ENCODE measurements around the gene COL1A1.

Gene COL1A1

GRCh38 chr17:50199803-50200456 lies 1.5 kb downstream of the COL1A1 start:
- DNase-seq (ENCODE audit: low read depth, low spot score) = no peak

- no peak for DNase-seq (ENCODE audit: low read depth, low spot score)
Observed at GRCh38 chr17:50199211-50199802, 2.1 kb downstream of the COL1A1 start.

- no peak for DNase-seq (ENCODE audit: low read depth, low spot score)
Observed at GRCh38 chr17:50198026-50198669, 3.3 kb downstream of the COL1A1 start.

- no peak for DNase-seq (ENCODE audit: low read depth, low spot score)
Observed at GRCh38 chr17:50196826-50197225, 4.6 kb downstream of the COL1A1 start.

GRCh38 chr17:50196036-50196435 lies 5.4 kb downstream of the COL1A1 start:
- no peak for DNase-seq (ENCODE audit: low read depth, low spot score)

GRCh38 chr17:50194934-50195865 lies 6.2 kb downstream of the COL1A1 start:
- no peak for DNase-seq (ENCODE audit: low read depth, low spot score)

- DNase-seq (ENCODE audit: low read depth, low spot score) = no peak
Observed at GRCh38 chr17:50194140-50194933, 7.1 kb downstream of the COL1A1 start.

GRCh38 chr17:50192618-50193291 lies 8.7 kb downstream of the COL1A1 start:
- DNase-seq (ENCODE audit: low read depth, low spot score) = no peak

- DNase-seq (ENCODE audit: low read depth, low spot score) = no peak
Observed at GRCh38 chr17:50192144-50192617, 9.2 kb downstream of the COL1A1 start.

- DNase-seq (ENCODE audit: low read depth, low spot score) = no peak
Observed at GRCh38 chr17:50191359-50192143, 9.9 kb downstream of the COL1A1 start.

GRCh38 chr17:50190603-50191358 lies 10.7 kb downstream of the COL1A1 start:
- DNase-seq (ENCODE audit: low read depth, low spot score) = no peak

GRCh38 chr17:50190293-50190602 lies 11.2 kb downstream of the COL1A1 start:
- no peak for DNase-seq (ENCODE audit: low read depth, low spot score)

- no peak for DNase-seq (ENCODE audit: low read depth, low spot score)
Observed at GRCh38 chr17:50189550-50190292, 11.7 kb downstream of the COL1A1 start.

- no peak for DNase-seq (ENCODE audit: low read depth, low spot score)
Observed at GRCh38 chr17:50188921-50189549, 12.4 kb downstream of the COL1A1 start.

- DNase-seq (ENCODE audit: low read depth, low spot score) = no peak
Observed at GRCh38 chr17:50188531-50188920, 12.9 kb downstream of the COL1A1 start.

- no peak for DNase-seq (ENCODE audit: low read depth, low spot score)
Observed at GRCh38 chr17:50187751-50188530, 13.5 kb downstream of the COL1A1 start.

GRCh38 chr17:50187394-50187725 lies 14.1 kb downstream of the COL1A1 start:
- no peak for DNase-seq (ENCODE audit: low read depth, low spot score)
